Cardiac fibroblast (primary cell): ENCODE results near the gene OPCML.

Source experiments
- DNase-seq, 2 donors: peaks; one replicate each; pipeline versions ENCODE4 v3.0.0 to v3.0.0-alpha.2; 2010; ENCODE audit warnings: low read depth in 2 of 2
- H3K4me3 ChIP-seq, 2 donors: replicated peaks in 1 of 2; 1 replicate in 1 of 2; 2 replicates in 1 of 2; pipeline ENCODE4 v1.5.1; 2011; ENCODE audit warnings: low read depth in 2 of 2, low read length in 2 of 2, mild to moderate bottlenecking in 2 of 2, moderate library complexity in 1 of 2
- CTCF ChIP-seq: IDR thresholded peaks from one replicate; pipeline ENCODE4 v1.5.1; 2011; ENCODE audit warnings: low read depth, mild to moderate bottlenecking, low read length, inconsistent platforms

The OPCML gene

GRCh38 chr11:133346137-133346536 lies 186.2 kb downstream of the OPCML start:
- no peak for DNase-seq
- no peak for TF ChIP-seq CTCF
- H3K4me3 ChIP-seq, result no peak overlapping the region

DNA sequence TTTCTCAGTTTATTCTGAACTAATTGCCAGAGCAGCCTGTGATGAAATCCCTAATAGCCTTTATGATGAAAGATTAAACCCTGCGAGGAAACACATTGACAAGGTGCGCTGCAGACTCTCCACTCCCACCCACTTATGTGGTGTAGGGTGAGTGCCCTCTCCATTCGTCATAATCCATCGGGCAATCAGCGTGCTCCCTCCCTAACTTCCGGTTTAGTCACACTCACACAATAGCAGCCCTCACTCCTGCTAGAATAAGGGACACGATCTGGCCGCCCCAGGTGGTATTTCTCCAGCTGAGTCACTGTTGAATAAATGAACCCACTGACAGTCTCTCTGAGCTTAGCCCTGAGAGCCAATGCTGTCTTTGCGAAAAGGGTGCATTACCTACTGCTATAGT lies 188.3 kb downstream of the OPCML start:
- no peak overlapping the region for H3K4me3 ChIP-seq
- no peak for TF ChIP-seq CTCF
- peak; percentile 1 to 4 for DNase-seq

DNA sequence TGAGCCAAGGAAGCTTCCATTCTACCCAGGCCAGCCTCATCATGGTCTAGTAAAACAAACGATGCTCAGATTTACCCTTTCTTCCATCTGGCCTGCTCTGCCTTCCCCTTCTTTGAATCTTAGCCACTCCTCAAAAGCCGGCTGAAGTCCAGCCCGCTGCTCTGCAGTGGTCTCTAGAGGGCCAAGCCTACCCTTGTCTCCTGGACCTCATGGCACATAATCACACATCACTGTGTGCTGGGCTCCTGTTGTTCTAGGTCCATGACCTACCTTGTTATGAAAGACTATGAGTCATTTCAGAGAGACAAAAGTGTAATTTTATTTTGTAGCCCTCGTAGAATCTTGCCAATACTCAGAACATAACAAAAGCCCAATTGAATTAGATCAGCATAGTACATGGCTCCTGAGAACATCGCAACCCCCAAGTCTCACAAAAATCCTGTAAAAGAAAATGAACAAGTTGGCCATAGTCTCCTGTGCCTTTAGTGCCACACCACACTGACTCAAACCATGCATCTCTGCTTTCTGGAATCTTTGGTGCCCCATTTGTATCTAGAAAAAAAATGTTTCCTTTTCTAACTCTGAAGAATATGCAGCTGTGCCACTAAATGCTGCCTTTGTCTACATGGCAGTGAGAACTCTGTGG lies 192.7 kb downstream of the OPCML start:
- TF ChIP-seq CTCF, result no peak
- DNase-seq, result no peak

GRCh38 chr11:133338588-133338987 lies 193.7 kb downstream of the OPCML start:
- no peak overlapping the region for H3K4me3 ChIP-seq
- TF ChIP-seq CTCF, result no peak
- DNase-seq, result no peak

More for the DNA sequence above, 192.7 kb downstream of the OPCML start:
- H3K4me3 ChIP-seq, result no peak overlapping the region

DNA sequence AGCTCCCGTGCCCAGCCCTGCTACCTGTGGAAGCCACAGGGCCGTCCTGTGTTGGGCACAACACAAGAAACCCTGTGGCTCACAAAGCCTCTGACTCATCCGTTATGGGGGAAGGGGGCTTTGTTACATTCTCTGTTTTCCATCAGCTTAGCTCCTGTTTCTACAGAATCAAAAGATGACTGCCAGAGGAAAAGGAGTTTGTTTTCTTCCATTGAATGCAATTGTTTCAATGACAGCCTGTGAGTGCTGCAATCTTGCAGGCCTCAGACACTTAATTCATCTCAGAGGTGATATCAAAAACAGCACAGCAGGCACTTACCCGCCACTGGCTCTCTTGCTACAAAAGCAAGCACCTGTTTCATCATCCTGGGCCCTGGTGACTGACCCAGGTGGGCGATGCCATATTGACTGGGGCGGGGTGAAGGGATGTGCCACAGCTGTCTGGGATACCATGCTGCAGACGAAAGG lies 194.3 kb downstream of the OPCML start:
- no peak for TF ChIP-seq CTCF
- no peak overlapping the region for H3K4me3 ChIP-seq
- DNase-seq, result no peak

DNA sequence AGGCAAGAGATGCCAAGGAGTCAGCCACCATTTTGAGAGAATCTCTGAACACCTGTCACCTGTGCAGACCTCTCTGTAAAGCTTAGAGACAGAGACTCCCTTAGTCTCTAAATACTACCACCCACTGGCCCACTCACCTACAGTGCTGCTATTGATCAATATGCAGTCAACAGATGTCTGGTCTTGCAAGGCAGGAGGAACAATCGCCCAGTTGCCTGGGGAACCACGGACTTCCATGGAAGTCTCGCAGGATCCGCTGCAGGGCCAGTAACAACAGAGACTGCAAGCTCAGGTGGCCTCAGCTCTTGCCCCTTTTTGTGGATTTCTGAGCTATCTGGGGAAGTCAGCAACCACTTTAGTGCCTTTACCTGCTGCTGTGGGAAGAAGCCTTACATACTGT lies 195.1 kb downstream of the OPCML start:
- DNase-seq, result no peak
- no peak overlapping the region for H3K4me3 ChIP-seq
- no peak for TF ChIP-seq CTCF

DNA sequence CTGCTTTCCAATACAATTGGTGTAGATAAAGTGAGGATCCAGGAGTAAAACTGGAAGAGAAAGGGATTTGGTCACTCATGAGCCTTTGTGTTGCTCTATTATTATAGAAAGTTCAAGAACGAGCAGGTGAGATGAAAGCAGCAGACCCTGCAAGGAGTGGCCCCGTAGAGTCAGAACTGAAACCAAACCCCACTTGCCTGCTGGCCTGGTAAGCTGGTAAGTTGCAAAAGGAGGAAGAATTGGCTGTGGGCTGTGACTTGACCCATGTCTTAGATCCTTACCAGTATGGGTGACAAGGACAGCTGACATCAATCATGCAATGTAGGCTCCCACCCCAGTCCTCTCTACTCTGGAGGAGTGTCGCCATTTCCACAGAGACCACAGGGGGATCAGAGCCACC lies 201.3 kb downstream of the OPCML start:
- TF ChIP-seq CTCF, result no peak
- no peak overlapping the region for H3K4me3 ChIP-seq
- DNase-seq, result no peak
